GM10266 (cell line): ENCODE measurements around the gene SVIP.

Source experiments
- DNase-seq: peaks from one replicate; pipeline ENCODE4 v3.0.0; 2012; ENCODE audit errors: extremely low spot score
- TF ChIP-seq, protein P1 (sequence below): IDR thresholded peaks from 2 replicates; pipeline ENCODE4 v1.5.1; 2012; ENCODE audit warnings: mild to moderate bottlenecking, low read depth; ENCODE audit not compliant: control insufficient read depth, insufficient read depth; ENCODE audit errors: missing control alignments

Gene SVIP

GRCh38 chr11:22808571-22809197 is 20.9 kb downstream of the SVIP start:
- TF ChIP-seq, protein P1, sequence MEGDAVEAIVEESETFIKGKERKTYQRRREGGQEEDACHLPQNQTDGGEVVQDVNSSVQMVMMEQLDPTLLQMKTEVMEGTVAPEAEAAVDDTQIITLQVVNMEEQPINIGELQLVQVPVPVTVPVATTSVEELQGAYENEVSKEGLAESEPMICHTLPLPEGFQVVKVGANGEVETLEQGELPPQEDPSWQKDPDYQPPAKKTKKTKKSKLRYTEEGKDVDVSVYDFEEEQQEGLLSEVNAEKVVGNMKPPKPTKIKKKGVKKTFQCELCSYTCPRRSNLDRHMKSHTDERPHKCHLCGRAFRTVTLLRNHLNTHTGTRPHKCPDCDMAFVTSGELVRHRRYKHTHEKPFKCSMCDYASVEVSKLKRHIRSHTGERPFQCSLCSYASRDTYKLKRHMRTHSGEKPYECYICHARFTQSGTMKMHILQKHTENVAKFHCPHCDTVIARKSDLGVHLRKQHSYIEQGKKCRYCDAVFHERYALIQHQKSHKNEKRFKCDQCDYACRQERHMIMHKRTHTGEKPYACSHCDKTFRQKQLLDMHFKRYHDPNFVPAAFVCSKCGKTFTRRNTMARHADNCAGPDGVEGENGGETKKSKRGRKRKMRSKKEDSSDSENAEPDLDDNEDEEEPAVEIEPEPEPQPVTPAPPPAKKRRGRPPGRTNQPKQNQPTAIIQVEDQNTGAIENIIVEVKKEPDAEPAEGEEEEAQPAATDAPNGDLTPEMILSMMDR: no peak
- no peak for DNase-seq

GRCh38 chr11:22807855-22808570 is 21.6 kb downstream of the SVIP start:
- DNase-seq: peak; percentile 13
- TF ChIP-seq, protein P1: no peak

DNA sequence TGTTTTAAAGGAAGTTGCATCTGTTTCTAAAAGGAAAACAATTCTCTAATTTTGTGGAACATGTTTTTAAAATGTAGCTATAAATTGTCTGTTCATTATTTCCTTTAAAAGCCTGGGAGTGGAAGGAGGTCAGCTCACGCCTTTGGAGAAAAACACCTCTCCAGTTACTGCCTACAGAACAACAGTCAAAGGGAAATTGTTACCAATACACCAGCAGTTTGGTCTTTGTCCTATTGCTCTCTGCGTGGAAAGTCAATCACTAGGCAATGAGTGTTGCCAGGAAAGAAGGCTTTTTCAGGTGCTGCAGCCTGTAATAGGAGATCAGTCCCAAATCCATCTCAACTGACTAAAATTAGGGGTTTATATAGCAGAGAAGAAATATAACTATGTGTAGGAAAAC is 22.2 kb downstream of the SVIP start:
- TF ChIP-seq, protein P1: no peak
- no peak for DNase-seq

- DNase-seq: no peak
- TF ChIP-seq, protein P1: no peak
Observed at GRCh38 chr11:22802861-22803260, 26.7 kb downstream of the SVIP start.

DNA sequence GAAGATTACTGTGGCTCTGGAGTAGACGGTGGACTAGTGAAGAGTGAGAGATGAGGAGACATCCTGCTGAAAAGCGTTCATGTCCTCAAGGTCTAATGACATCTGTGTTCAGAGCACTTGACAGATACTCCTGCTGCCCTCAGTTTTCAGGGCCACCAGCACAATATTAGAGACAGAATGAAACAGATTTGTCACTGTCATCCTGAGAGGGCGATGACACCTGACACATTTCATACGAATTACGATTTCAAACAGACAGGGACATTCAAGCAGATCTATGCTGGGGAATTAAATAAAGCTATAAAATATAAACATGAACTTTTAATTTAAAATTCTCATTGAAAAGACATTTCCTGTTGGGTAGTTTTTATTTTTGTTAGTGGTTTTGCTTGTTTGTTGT is 29.1 kb downstream of the SVIP start:
- DNase-seq: no peak
- TF ChIP-seq, protein P1: no peak

DNA sequence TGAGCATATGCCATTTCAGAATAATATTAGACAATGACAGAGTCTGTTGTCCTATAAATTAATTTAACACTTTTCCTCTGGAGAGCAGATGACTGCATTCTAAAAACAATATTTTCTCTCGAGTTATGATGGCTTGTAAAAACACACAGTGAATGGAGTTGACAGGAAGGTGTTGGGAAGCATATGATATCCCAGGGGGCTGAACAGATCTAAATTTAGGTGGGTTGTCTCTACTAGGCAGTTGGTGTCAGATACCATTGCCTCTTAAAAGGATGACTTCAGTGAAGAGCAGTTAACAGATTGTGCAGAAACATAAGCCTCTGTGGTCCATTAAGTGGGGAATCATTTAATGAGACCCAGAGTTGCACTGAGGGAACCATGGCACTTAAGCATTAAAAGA is 30.7 kb downstream of the SVIP start:
- TF ChIP-seq, protein P1: no peak
- DNase-seq: no peak

DNA sequence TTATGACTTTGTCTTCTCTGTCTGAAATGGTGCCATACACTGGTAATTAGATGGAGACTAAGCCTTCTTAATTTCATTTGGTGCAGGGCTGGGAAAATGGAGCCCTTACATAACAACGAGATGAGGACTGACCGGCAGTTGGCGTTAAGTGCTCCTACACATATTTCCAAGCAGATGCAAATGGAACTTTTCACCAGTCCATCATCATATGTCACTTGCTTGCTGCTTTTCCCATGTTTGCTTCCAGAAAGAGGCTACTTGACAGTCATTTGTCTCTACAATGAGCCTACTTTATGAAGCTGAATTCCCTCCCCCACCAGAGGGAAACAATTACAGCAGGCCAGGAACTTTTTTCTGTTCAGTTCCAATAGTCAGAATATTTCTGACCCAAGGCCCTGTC is 32.6 kb downstream of the SVIP start:
- DNase-seq: no peak

More for the DNA sequence above, 32.6 kb downstream of the SVIP start:
- TF ChIP-seq, protein P1: no peak
